ENCODE data around the gene DNAJC8.

DNAJC8 gene

GRCh38 chr1:28258628-28259251, 25.9 kb upstream of the DNAJC8 start (continued):
- TF ChIP-seq PATZ1 (tag by site-specific recombination; IDR thresholded peaks at IDR 0.05) (peak; percentile 63), ZNF792 (tag by site-specific recombination; IDR thresholded peaks at IDR 0.05) (no peak), ZNF391 (tag by site-specific recombination; IDR thresholded peaks at IDR 0.05; ENCODE audit: borderline replicate concordance, low read depth) (no peak), KLF7 (tag by site-specific recombination; IDR thresholded peaks at IDR 0.05; ENCODE audit: borderline replicate concordance) (no peak), ZNF433 (tag by site-specific recombination; IDR thresholded peaks at IDR 0.05; ENCODE audit: low read depth) (no peak), OVOL3 (tag by site-specific recombination; IDR thresholded peaks at IDR 0.05) (no peak), ZFP3 (tag by site-specific recombination; IDR thresholded peaks at IDR 0.05; ENCODE audit: low read depth) (no peak), ZNF600 (tag by site-specific recombination; IDR thresholded peaks at IDR 0.05) (0 out of 2 replicates have a peak, but pooled peaks have one; percentile 37), ZNF530 (tag by site-specific recombination; IDR thresholded peaks at IDR 0.05; ENCODE audit: low read depth) (no peak), ZNF776 (tag by site-specific recombination; IDR thresholded peaks at IDR 0.05; ENCODE audit: borderline replicate concordance) (no peak), ZNF2 (tag by site-specific recombination; IDR thresholded peaks at IDR 0.05) (0 out of 2 replicates have a peak, but pooled peaks have one; percentile 6), ZNF677 (tag by site-specific recombination; IDR thresholded peaks at IDR 0.05) (no peak), ZNF404 (tag by site-specific recombination; IDR thresholded peaks at IDR 0.05) (no peak), ZNF341 (tag by site-specific recombination; IDR thresholded peaks at IDR 0.05; ENCODE audit: low read depth) (no peak), ZNF544 (tag by site-specific recombination; IDR thresholded peaks at IDR 0.05) (no peak), ZNF214 (tag by site-specific recombination; IDR thresholded peaks at IDR 0.05; ENCODE audit: borderline replicate concordance) (no peak), ZNF132 (tag by site-specific recombination; IDR thresholded peaks at IDR 0.05; ENCODE audit: borderline replicate concordance) (no peak), TCF7L2 (IDR thresholded peaks at IDR 0.05; ENCODE audit: borderline replicate concordance, low read depth, low read length) (no peak), ZNF555 (tag by site-specific recombination; conservative IDR thresholded peaks at IDR 0.05) (no peak), ZEB2 (tag by site-specific recombination; IDR thresholded peaks at IDR 0.05) (no peak), ZNF302 (tag by site-specific recombination; IDR thresholded peaks at IDR 0.05; ENCODE audit: low read depth) (no peak), ZFP69B (tag by site-specific recombination; IDR thresholded peaks at IDR 0.05) (0 out of 2 replicates have a peak, but pooled peaks have one; percentile 5), ZNF473 (tag by site-specific recombination; IDR thresholded peaks at IDR 0.05) (no peak), ZNF596 (tag by site-specific recombination; IDR thresholded peaks at IDR 0.05) (no peak), ZNF274 (IDR thresholded peaks at IDR 0.05; ENCODE audit: low read length) (no peak), ZNF274 (tag by site-specific recombination; IDR thresholded peaks at IDR 0.05; ENCODE audit: borderline replicate concordance) (no peak), MZF1 (tag by site-specific recombination; IDR thresholded peaks at IDR 0.05; ENCODE audit: borderline replicate concordance) (no peak), ZNF16 (tag by site-specific recombination; IDR thresholded peaks at IDR 0.05; ENCODE audit: low read depth) (no peak), ZNF37A (tag by site-specific recombination; IDR thresholded peaks at IDR 0.05) (no peak)
- TF ChIP-seq, protein P1, sequence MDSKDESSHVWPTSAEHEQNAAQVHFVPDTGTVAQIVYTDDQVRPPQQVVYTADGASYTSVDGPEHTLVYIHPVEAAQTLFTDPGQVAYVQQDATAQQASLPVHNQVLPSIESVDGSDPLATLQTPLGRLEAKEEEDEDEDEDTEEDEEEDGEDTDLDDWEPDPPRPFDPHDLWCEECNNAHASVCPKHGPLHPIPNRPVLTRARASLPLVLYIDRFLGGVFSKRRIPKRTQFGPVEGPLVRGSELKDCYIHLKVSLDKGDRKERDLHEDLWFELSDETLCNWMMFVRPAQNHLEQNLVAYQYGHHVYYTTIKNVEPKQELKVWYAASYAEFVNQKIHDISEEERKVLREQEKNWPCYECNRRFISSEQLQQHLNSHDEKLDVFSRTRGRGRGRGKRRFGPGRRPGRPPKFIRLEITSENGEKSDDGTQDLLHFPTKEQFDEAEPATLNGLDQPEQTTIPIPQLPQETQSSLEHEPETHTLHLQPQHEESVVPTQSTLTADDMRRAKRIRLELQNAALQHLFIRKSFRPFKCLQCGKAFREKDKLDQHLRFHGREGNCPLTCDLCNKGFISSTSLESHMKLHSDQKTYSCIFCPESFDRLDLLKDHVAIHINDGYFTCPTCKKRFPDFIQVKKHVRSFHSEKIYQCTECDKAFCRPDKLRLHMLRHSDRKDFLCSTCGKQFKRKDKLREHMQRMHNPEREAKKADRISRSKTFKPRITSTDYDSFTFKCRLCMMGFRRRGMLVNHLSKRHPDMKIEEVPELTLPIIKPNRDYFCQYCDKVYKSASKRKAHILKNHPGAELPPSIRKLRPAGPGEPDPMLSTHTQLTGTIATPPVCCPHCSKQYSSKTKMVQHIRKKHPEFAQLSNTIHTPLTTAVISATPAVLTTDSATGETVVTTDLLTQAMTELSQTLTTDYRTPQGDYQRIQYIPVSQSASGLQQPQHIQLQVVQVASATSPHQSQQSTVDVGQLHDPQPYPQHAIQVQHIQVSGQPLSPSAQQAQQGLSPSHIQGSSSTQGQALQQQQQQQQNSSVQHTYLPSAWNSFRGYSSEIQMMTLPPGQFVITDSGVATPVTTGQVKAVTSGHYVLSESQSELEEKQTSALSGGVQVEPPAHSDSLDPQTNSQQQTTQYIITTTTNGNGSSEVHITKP (tag by site-specific recombination; IDR thresholded peaks at IDR 0.05), result peak; percentile 90
- TF ChIP-seq, protein P2, sequence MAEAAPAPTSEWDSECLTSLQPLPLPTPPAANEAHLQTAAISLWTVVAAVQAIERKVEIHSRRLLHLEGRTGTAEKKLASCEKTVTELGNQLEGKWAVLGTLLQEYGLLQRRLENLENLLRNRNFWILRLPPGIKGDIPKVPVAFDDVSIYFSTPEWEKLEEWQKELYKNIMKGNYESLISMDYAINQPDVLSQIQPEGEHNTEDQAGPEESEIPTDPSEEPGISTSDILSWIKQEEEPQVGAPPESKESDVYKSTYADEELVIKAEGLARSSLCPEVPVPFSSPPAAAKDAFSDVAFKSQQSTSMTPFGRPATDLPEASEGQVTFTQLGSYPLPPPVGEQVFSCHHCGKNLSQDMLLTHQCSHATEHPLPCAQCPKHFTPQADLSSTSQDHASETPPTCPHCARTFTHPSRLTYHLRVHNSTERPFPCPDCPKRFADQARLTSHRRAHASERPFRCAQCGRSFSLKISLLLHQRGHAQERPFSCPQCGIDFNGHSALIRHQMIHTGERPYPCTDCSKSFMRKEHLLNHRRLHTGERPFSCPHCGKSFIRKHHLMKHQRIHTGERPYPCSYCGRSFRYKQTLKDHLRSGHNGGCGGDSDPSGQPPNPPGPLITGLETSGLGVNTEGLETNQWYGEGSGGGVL (tag by site-specific recombination; IDR thresholded peaks at IDR 0.05), result peak; percentile 54
